Smooth muscle cell (in vitro differentiated cells): ENCODE data around the gene ZNF784. TPM values are rescaled to one million over a fixed set of nuclear protein-coding genes. Genes with fewer than 3 reads are reported as not detected.

ENCODE experiments used
- DNase-seq: peaks from one replicate; lab custom pipeline; 2025; ENCODE audit not compliant: unreplicated experiment; lab: John Stamatoyannopoulos, UW
- H2AFZ ChIP-seq: fragments of 200-600 bp; sonication (generic); 2 replicates; pipeline ENCODE4 v1.6.0; 2016; ENCODE audit warnings: antibody characterized with exemption, low read depth, mild to moderate bottlenecking
- H3F3A ChIP-seq: fragments of 200-600 bp; sonication (generic); 2 replicates; pipeline ENCODE4 v1.6.0; 2017; ENCODE audit warnings: antibody characterized with exemption, low read depth
- H3K27ac ChIP-seq: fragments of 200-600 bp; sonication (generic); 2 replicates; pipeline ENCODE4 v1.5.1; 2016; ENCODE audit warnings: low read depth, mild to moderate bottlenecking
- H3K27me3 ChIP-seq: fragments of 200-600 bp; sonication (generic); 2 replicates; pipeline ENCODE4 v1.6.1; 2016; ENCODE audit warnings: low read depth, mild to moderate bottlenecking
- H3K36me3 ChIP-seq: fragments of 200-600 bp; sonication (generic); 2 replicates; pipeline ENCODE4 v1.5.1; 2016; ENCODE audit warnings: low read depth
- H3K4me1 ChIP-seq: fragments of 200-600 bp; sonication (generic); 2 replicates; pipeline ENCODE4 v1.5.1; 2016; ENCODE audit warnings: low read depth
- H3K4me2 ChIP-seq: fragments of 200-600 bp; sonication (generic); 2 replicates; pipeline ENCODE4 v1.6.0; 2016; ENCODE audit warnings: mild to moderate bottlenecking
- H3K4me3 ChIP-seq: fragments of 200-600 bp; sonication (generic); 2 replicates; pipeline ENCODE4 v1.5.1; 2016; ENCODE audit warnings: mild to moderate bottlenecking
- H3K79me2 ChIP-seq: fragments of 200-600 bp; sonication (generic); 2 replicates; pipeline ENCODE4 v1.6.0; 2016; ENCODE audit warnings: low read depth, mild to moderate bottlenecking
- H3K9ac ChIP-seq: fragments of 200-600 bp; sonication (generic); 2 replicates; pipeline ENCODE4 v1.6.0; 2016; ENCODE audit warnings: low read depth
- H3K9me3 ChIP-seq: fragments of 200-600 bp; sonication (generic); replicated peaks from 2 replicates; pipeline ENCODE4 v1.5.1; 2016; ENCODE audit warnings: low read depth
- H4K20me1 ChIP-seq: fragments of 200-600 bp; sonication (generic); 2 replicates; pipeline ENCODE4 v1.6.0; 2016; ENCODE audit warnings: low read depth
- CTCF ChIP-seq: fragments of 200-600 bp; sonication (generic); IDR thresholded peaks from 2 replicates; pipeline ENCODE4 v1.5.1; 2017; ENCODE audit warnings: borderline replicate concordance, mild to moderate bottlenecking, antibody characterized with exemption; ENCODE audit not compliant: insufficient read depth, poor library complexity, severe bottlenecking
- WGBS: methylation state at CpG from one replicate; pipeline ENCODE4 v1.1.7; 2016; ENCODE audit warnings: low lambda C conversion rate; 5-methylcytosine and 5-hydroxymethylcytosine counted together
- polyA plus RNA-seq: library from polyadenylated mRNA; unstranded; fragments of >200 nt; fragmentation: Nextera tagmentation; extraction: Ambion mirVana; gene quantifications from 2 replicates; pipeline ENCODE4 v1.2.1, GENCODE V29; 2016
- total RNA-seq: library from RNA; depleted of rRNA; stranded (reverse); fragments of >200 nt; gene quantifications from 2 replicates; pipeline ENCODE4 v1.2.3, GENCODE V29; 2014

The ZNF784 gene
- total and polyA plus RNA-seq, 2 experiments from 2014 or later: 3.1 to 7.3 TPM

GRCh38 chr19:55609326-55609725 is 15.0 kb downstream of the ZNF784 start:
- H3K4me2 ChIP-seq: no peak overlapping the region
- no peak for DNase-seq
- no peak overlapping the region for H2AFZ ChIP-seq
- no peak for TF ChIP-seq CTCF
- H4K20me1 ChIP-seq: peaks cover 53% of the 10 kb centered on the region
- no peak overlapping the region for H3K4me3 ChIP-seq
- H3K9me3 ChIP-seq: no peaks in the 10 kb centered on the region
- H3F3A ChIP-seq: peaks cover 6% of the 10 kb centered on the region
- no peaks in the 10 kb centered on the region for H3K27me3 ChIP-seq
- 96% methylated on average over 5 of the region's 5 CpGs for WGBS
- no peak overlapping the region for H3K27ac ChIP-seq
- H3K79me2 ChIP-seq: peaks cover 49% of the 10 kb centered on the region
- peaks cover 8% of the 10 kb centered on the region for H3K4me1 ChIP-seq
- no peak overlapping the region for H3K9ac ChIP-seq
- H3K36me3 ChIP-seq: no peaks in the 10 kb centered on the region

- TF ChIP-seq CTCF: no peak
- Histone ChIP-seq H3K79me2 (peaks cover 43% of the 10 kb centered on the region), H3K4me2 (peak overlapping the region; percentile 88), H3K27me3 (no peaks in the 10 kb centered on the region), H2AFZ (no peak overlapping the region), H4K20me1 (peaks cover 37% of the 10 kb centered on the region), H3K9me3 (no peaks in the 10 kb centered on the region), H3K36me3 (no peaks in the 10 kb centered on the region), H3K4me1 (peaks cover 10% of the 10 kb centered on the region), H3K4me3 (peak overlapping the region; percentile 80), H3K9ac (peak overlapping the region; percentile 53), H3F3A (peaks cover 7% of the 10 kb centered on the region), H3K27ac (peak overlapping the region; percentile 69)
- 91% methylated on average over 9 of the region's 9 CpGs for WGBS
- no peak for DNase-seq
Observed at GRCh38 chr19:55606817-55607216, 17.5 kb downstream of the ZNF784 start.

GRCh38 chr19:55606471-55606787 is 17.9 kb downstream of the ZNF784 start:
- peak overlapping the region; percentile 69 for H3K27ac ChIP-seq
- H4K20me1 ChIP-seq: peaks cover 33% of the 10 kb centered on the region
- H3K4me2 ChIP-seq: peak overlapping the region; percentile 88
- H3K79me2 ChIP-seq: peaks cover 43% of the 10 kb centered on the region
- peak overlapping the region; percentile 80 for H3K4me3 ChIP-seq
- H3K36me3 ChIP-seq: no peaks in the 10 kb centered on the region
- no peaks in the 10 kb centered on the region for H3K9me3 ChIP-seq
- no peak overlapping the region for H2AFZ ChIP-seq
- peak overlapping the region; percentile 53 for H3K9ac ChIP-seq
- TF ChIP-seq CTCF: no peak
- peaks cover 10% of the 10 kb centered on the region for H3K4me1 ChIP-seq
- H3K27me3 ChIP-seq: no peaks in the 10 kb centered on the region
- no peak for DNase-seq
- peaks cover 8% of the 10 kb centered on the region for H3F3A ChIP-seq
- 31% methylated on average over 12 of the region's 12 CpGs for WGBS
